NCI-H526 treated with DMSO at 0.1 percent for 48 hours (cell line): ENCODE results near the gene GNB3.
A peak's percentile ranks its signal among the peaks of the same experiment; 100 is the strongest.
"Not testable (repeated sequence)": the region's sequence is repeated elsewhere in the genome, so short reads cannot be mapped to it uniquely, and the experiment has no call there.

Source experiments
- DNase-seq: peaks from one replicate; lab custom pipeline; 2025; lab: John Stamatoyannopoulos, UW

The GNB3 gene

GRCh38 chr12:6883683-6884082 lies 43.0 kb downstream of the GNB3 start:
- no peak for DNase-seq

- DNase-seq: no peak
These were observed 43.8 kb downstream of the GNB3 start for GRCh38 chr12:6884539-6884938.

- not testable (repeated sequence) for DNase-seq
These were observed 45.7 kb downstream of the GNB3 start for GRCh38 chr12:6886206-6886999.

- no peak for DNase-seq
These were observed 46.7 kb downstream of the GNB3 start for GRCh38 chr12:6887460-6887859.

GRCh38 chr12:6888360-6888759 lies 47.6 kb downstream of the GNB3 start:
- DNase-seq: no peak

- DNase-seq: not testable (repeated sequence)
These were observed 48.1 kb downstream of the GNB3 start for GRCh38 chr12:6888794-6889193.

- not testable (repeated sequence) for DNase-seq
These were observed 49.2 kb downstream of the GNB3 start for GRCh38 chr12:6889775-6890573.

- peak; percentile 89 for DNase-seq
These were observed 50.3 kb downstream of the GNB3 start for GRCh38 chr12:6890789-6891645.

- DNase-seq: no peak
These were observed 50.9 kb downstream of the GNB3 start for GRCh38 chr12:6891646-6892001.

- not testable (repeated sequence) for DNase-seq
These were observed 52.0 kb downstream of the GNB3 start for GRCh38 chr12:6892683-6893082.

- no peak for DNase-seq
These were observed 53.6 kb downstream of the GNB3 start for GRCh38 chr12:6894321-6894720.
